Limb (tissue), 2 donors: Measurements from ENCODE around the gene ZNF330.
A peak's percentile ranks its signal among the peaks of the same experiment; 100 is the strongest.
"Not testable (repeated sequence)": the region's sequence is repeated elsewhere in the genome, so short reads cannot be mapped to it uniquely, and the experiment has no call there.

ENCODE experiments used
- DNase-seq, 2 donors: peaks; one replicate each; pipeline ENCODE4 v3.0.0-alpha.2; 2016; ENCODE audit errors: extremely low spot score in 2 of 2

ZNF330 gene

DNA sequence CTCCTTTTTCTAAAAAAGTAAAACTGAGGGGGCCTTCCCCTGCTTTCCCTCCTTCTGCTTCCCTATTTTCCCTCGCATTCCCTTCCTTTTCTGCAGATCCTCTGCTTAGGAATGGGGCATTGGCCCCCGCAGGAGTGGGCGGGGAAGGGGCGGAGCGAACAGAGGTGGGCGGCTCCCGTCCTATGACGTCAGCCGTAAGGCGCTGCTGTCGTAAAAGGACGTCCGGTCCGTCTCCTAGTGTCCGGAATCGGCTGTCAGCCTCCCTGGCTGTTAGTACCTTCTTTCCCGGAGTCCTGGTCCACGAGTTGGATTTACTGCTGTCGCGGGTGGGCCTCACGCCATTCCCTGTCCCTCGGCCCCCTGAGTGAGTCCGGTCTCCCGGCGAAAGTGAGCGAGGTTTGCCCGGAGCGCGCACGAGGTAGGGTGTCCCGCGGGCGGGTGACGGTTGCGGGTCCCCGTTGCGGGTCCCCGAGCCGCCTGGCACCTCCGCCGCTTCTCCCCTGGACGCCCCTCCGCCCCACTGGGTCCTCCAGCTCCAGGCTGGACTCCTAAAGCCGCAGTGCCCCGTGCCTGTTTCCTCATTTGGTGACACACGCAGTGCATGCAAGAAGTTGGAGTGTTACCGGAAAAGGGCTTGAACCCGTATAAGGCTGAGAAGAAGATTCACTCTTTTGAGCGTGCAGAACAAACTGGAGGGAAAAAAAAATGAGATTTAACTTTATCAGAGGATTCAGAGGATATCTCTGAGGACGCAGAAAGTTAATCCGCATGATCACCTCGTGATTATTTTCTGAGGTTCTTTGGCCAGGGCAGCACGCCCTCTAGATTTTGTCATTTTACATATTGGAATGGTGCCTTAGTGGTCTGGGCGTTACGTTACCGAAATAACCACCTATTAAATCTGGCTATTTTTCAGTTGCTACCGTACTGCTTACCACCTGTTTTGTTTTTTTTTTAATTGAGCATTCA lies at the start of gene ZNF330:
Gene ZNF330, plus strand, starts transcription at position 205 of the 969 bp plus-strand sequence. CDS start 1,477 bp downstream, outside the sequence.
- DNase-seq = peak; percentile 90 to 97

DNA sequence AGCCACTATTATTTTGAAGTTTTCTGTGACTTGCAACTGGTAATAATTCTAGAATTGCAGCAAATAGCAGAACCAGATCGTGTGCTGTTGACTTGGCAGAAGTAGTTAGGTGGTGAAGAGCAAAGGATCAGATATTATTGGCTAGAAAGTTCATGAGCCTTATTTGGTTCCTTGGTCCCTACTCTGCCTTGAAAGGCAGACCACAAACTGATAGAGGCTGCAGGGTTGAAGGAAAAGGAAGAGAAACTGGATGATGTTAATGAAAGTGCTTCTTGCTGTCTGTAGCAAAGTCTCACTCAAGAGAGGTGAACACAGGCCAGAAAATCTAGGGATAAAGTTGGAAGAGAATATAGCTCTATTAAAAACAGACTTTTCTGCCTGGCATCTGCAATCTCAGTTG lies 46.2 kb upstream of the ZNF330 start:
- DNase-seq = no peak

- no peak for DNase-seq
Observed at GRCh38 chr4:141177171-141177570, 43.5 kb upstream of the ZNF330 start.

DNA sequence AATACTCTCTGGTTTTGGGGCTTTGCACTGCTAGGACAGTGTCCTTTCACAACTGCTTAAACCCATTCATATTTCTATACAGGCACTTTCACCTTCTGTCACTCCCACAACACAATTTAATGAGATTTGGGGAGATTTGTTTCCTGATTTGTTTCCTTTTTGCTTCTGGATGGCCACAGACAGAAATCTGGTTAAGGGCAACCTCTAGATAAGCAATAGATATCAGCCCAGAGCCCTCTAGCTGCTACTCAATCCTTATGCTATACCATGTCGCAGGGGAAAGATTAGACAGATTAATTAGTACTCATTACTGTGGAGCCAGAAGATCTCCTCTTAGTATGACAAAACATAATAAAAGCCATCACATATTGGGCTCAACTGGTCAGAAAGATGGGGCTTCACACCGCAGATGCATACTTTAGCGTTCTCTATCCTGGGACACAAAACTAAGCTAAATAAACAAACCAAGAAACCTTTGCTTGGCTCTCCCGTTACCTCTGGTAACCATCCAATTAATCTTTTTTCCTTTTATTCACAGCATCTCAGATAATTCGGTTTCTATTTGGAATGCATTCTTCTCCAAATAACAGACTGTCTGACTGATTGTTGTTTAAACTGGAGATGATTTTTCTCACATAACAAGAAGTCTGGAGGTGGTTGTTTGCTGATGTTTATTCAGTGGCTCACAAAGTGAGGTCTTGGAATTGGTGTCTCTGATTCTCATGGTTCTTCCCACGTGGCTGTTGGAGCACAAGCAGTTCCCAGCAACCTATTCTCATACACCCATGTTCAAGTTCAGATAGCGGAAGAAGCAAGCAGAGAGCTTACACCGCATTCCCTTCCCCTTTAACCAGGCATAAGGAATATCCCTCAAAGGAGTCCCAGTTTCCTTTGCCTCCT lies 41.0 kb upstream of the ZNF330 start:
- no peak for DNase-seq

DNA sequence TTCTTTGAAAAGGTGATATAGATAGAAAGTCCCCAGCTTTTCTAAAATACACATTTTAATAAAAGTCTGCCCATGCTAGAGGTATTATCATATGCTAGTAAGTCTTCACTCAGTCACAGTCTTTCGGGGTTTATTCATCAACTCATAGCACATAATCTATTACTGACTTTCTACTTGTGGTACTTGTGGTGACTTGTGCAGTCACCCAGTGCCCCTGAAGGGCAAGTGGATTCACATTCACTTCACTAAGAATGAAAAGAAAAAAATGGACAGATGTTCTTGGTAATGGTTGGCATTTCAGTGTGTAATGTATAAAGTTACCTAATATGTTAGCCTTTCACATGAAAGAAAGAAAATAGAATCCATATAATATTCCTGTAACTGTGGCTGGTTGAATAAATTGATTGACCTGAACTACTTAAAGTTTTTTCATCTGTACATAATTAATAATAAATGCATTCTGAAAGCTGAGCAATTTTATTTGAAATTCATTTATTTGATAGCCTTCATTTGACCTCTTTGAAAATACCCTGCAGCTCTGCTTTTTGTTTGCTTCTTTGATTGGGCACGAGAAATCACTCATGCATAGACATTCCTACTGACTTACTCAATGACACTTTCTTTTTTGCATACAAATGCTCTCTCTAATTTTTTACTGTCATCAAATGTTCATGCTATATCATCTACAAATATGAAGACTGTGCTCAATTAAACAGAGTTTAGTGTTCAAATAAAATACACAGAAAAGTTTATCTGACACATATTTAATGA lies 39.5 kb upstream of the ZNF330 start:
- DNase-seq = no peak

DNA sequence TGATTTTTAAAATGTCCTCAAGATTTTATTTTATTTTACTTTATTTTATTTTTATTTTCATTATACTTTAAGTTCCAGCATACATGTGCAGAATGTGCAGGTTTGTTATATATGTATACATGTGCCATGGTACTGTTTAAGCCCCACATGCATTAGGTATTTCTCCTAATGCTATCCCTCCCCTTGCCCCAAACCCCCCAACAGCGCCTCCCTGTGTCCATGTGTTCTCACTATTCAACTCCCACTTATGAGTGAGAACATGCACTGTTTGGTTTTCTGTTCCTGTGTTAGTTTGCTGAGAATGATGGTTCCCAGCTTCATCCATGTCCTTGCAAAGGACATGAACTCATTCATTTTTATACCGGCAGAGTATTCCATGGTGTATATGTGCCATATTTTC lies 37.2 kb upstream of the ZNF330 start:
- not testable (repeated sequence) for DNase-seq

- DNase-seq = no peak
Observed at GRCh38 chr4:141192564-141192963, 28.1 kb upstream of the ZNF330 start.

DNA sequence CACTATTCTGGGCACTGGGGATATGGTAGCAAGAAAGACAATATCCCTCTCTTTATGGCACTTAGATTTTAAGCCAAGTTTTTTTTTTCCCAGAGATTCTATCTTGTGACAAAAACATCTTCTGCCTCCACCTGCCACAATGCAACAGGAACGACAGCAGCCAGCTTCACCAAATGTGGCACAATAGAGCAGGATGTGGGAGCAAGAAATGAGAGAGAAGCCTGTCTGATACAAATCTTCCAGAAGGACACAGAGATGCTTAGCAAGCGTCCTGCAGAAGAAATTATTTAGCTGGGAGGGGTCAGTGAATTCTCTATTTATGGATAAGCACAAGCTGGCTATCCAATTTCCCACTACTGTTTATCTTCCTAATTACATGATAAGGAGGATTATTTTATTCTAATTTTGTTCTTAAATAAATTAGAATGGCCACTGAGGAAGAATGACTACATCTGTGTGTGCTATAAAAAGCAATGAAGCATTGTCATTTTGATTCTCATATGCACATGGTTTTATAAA lies 27.1 kb upstream of the ZNF330 start:
- no peak for DNase-seq

DNA sequence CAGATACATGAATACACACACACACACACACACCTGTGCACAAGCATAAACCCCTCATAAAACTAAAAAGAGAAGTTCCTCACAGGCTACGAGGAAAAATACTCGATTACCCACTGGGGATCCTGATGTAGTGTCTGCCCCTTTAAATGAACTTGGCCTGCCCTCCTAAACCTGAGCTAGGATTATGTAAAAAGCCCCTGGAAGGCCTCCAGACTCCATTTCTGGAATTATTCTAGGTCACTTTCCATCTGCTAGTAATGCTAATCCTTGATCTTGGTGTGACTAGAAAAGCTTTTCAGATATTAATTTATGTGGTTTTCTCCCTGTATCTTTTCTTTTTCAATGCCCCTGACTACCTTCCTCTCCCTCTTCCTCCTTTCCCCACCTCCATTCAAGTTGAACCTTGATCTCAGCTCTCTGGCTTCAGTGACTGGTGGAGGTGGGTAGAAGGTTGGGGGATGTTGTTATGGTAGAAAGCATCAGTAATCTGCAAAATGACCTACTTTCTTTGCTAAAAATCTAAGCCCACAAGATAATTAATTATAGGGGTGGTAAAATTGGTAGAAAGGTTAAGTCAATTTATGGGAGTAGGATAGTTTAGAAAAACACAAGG lies 25.5 kb upstream of the ZNF330 start:
- no peak for DNase-seq

DNA sequence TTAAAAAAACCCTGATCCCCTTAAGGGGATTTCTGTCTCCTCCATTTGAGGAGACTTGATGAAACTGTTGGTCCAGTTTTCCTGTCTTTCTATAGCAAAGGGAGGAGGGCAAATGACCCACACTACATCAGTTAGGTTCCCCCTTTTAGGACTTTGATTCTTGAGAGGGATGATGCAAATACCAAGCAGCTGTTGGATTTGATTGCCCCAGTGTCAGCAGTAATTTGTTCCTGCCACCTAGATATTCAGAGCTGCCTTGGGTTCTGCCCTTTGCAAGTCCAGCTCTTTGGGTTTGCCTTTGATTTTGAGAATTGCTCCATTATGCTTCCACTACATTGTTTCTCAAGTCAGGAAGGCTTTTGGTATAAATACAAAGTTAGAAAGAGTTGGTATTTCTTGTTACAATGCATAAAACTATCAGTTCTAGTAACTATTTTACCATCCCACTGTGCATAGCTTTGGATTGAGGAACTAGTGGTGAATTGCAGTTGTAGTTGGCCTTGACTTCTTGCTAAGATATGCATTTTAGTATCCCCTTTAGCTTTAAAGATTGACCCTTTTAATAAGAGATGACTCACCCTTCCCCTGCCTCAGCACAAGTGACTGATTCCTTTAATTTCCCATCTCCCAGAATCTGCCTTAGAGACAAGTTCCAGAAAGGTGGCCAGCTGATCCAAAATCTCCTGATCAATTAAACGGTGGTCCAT lies 24.3 kb upstream of the ZNF330 start:
- no peak for DNase-seq

- no peak for DNase-seq
Observed at GRCh38 chr4:141207961-141208360, 12.7 kb upstream of the ZNF330 start.

- DNase-seq = no peak
Observed at GRCh38 chr4:141210168-141210567, 10.5 kb upstream of the ZNF330 start.

- no peak for DNase-seq
Observed at GRCh38 chr4:141213550-141213991, 7.1 kb upstream of the ZNF330 start.

GRCh38 chr4:141215030-141215429 lies 5.7 kb upstream of the ZNF330 start:
- DNase-seq = no peak

GRCh38 chr4:141216002-141216761 lies 4.5 kb upstream of the ZNF330 start:
- DNase-seq = no peak

- DNase-seq = no peak
Observed at GRCh38 chr4:141220271-141220670, 424 bp upstream of the ZNF330 start.

DNA sequence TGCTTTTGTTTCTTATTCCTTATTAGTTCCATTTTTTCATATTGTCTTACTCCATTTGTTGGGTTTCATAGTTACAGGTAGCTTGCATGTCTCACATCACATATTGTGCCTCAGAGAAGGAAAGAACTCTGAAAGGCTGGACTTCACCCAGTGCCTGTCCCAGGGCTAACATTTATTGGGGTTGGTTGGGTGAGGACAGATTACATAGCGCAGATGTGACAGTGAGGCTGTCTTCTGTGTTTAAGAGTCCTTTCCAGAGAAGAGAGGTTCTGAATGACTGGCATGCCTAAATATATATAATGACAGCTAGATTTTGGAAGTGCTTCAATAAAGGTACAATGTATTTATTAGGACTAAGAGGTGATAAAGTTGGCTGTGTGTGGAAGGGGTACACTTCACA lies 2.7 kb downstream of the ZNF330 start:
- no peak for DNase-seq

GRCh38 chr4:141227280-141227679 lies 6.6 kb downstream of the ZNF330 start:
- DNase-seq = not testable (repeated sequence)

GRCh38 chr4:141229408-141230101 lies 8.9 kb downstream of the ZNF330 start:
- no peak for DNase-seq
